Measurements from ENCODE around the gene SCIN.

Gene SCIN

DNA sequence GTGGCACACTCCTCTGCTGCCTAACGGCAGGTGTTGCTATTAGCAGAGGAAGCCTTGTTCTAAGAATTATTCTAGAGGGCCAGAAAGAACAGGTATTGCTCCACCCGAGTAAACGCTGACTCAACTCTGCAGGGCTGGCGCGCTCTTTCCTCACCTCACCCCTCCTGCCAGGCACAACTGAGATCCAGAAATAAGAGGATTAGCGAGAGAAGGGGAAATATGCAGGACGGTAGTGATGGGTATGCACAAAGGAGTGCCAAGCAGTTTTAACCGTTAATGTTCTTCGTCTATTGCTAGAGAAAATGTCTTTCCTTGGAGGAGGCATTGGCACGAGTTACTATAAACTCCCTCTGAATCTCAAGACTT lies 369 bp upstream of the SCIN start:
- Histone ChIP-seq H3K27ac (ENCODE audit: low read depth, low read length) (no peak overlapping the region), H3K36me3 (ENCODE audit: insufficient read depth, low read length) (no peaks in the 10 kb centered on the region), H3K9ac (ENCODE audit: low read length) (no peak overlapping the region), H3K9me3 (ENCODE audit: low read length) (no peaks in the 10 kb centered on the region), H3K4me3 (ENCODE audit: low read depth in 1 of 2, low read length in 2 of 2) (peak overlapping the region in 1 of 2 donors; percentile 66), H3K27me3 (ENCODE audit: control insufficient read depth in 1 of 2, insufficient read depth in 2 of 2, low read length in 2 of 2) (peaks cover 9% of the 10 kb centered on the region in 2 donors), H3K4me1 (ENCODE audit: insufficient read depth, low read length) (peaks cover 8% of the 10 kb centered on the region)

DNA sequence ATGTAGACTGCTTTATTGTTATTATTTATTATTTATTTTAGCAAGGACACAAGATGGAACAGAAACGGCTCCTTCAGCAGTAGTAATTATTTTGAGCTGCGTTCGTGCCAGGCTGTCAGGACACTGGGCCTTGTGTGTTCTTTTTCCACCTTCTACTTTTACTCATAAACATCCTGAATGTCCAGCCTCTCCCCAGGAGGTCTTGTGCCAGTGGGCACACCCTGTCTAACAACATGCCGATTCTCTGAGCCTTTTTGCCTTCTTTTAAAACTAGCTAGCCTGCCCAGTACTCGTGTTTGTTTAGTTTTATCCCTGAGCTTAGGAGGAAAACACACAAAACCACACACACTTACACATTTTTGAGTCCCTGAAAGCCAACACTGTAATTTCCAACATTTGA lies 1.2 kb downstream of the SCIN start:
- Histone ChIP-seq H3K4me1 (ENCODE audit: insufficient read depth, low read length) (peaks cover 8% of the 10 kb centered on the region), H3K9me3 (ENCODE audit: low read length) (no peaks in the 10 kb centered on the region), H3K36me3 (ENCODE audit: insufficient read depth, low read length) (no peaks in the 10 kb centered on the region), H3K27me3 (ENCODE audit: control insufficient read depth in 1 of 2, insufficient read depth in 2 of 2, low read length in 2 of 2) (peaks cover 9% of the 10 kb centered on the region in 2 donors), H3K4me3 (ENCODE audit: low read depth in 1 of 2, low read length in 2 of 2) (no peak overlapping the region), H3K9ac (ENCODE audit: low read length) (no peak overlapping the region), H3K27ac (ENCODE audit: low read depth, low read length) (no peak overlapping the region)

DNA sequence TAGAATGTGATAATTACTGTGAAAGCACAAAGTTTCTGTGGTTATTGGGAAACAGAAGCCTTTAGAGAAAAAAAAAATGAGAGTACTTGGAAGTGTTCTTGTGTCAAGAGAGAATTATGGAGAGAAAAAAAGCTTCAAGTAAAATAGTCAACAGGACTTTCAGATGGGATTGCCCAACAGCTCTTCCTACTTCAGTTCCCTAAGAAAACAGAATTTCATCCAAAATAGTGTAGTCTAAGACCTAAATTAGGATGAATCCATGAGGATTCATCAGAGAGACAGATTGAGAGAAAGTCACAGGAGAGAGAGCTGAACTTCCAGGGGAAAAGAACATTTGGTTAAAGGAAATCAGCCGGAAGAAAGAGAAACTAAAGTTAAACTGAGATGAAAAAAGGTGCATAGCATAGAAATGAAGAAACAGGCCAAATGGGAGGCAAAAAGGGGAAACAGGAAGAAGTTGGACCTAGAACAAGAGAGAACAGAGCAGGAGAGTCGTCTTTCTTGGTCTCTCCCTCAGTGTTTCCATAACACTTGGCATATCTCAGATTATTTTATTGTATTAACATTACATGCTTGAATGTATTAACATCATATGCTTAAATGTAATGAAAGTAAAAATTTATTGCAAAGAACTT lies 2.5 kb downstream of the SCIN start:
- Histone ChIP-seq H3K4me3 (ENCODE audit: low read depth in 1 of 2, low read length in 2 of 2) (no peak overlapping the region), H3K9me3 (ENCODE audit: low read length) (no peaks in the 10 kb centered on the region), H3K4me1 (ENCODE audit: insufficient read depth, low read length) (peaks cover 8% of the 10 kb centered on the region), H3K27ac (ENCODE audit: low read depth, low read length) (no peak overlapping the region), H3K36me3 (ENCODE audit: insufficient read depth, low read length) (no peaks in the 10 kb centered on the region), H3K9ac (ENCODE audit: low read length) (no peak overlapping the region), H3K27me3 (ENCODE audit: control insufficient read depth in 1 of 2, insufficient read depth in 2 of 2, low read length in 2 of 2) (peaks cover 9% of the 10 kb centered on the region in 2 donors)

DNA sequence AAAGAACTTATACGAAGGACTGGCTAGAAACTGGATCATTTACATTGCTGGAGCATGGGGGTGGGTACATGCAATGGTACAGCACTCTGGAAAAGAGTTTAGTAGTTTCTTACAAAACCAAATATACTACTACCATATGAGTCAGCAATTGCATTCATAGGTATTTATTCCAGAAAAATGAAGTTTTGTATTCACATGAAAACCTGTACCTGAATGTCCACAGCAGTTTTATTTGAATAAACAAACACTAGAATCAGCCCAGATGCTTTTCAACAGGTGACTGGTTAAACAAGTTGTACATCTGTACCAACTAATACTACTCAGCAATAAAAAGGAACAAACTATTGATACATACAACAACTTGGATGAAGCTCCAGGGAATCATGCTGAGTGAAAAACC lies 3.4 kb downstream of the SCIN start:
- Histone ChIP-seq H3K4me3 (ENCODE audit: low read depth in 1 of 2, low read length in 2 of 2) (no peak overlapping the region), H3K27me3 (ENCODE audit: control insufficient read depth in 1 of 2, insufficient read depth in 2 of 2, low read length in 2 of 2) (peaks cover 9% of the 10 kb centered on the region in 2 donors), H3K27ac (ENCODE audit: low read depth, low read length) (no peak overlapping the region), H3K9me3 (ENCODE audit: low read length) (no peaks in the 10 kb centered on the region), H3K4me1 (ENCODE audit: insufficient read depth, low read length) (peaks cover 8% of the 10 kb centered on the region), H3K36me3 (ENCODE audit: insufficient read depth, low read length) (no peaks in the 10 kb centered on the region), H3K9ac (ENCODE audit: low read length) (no peak overlapping the region)

DNA sequence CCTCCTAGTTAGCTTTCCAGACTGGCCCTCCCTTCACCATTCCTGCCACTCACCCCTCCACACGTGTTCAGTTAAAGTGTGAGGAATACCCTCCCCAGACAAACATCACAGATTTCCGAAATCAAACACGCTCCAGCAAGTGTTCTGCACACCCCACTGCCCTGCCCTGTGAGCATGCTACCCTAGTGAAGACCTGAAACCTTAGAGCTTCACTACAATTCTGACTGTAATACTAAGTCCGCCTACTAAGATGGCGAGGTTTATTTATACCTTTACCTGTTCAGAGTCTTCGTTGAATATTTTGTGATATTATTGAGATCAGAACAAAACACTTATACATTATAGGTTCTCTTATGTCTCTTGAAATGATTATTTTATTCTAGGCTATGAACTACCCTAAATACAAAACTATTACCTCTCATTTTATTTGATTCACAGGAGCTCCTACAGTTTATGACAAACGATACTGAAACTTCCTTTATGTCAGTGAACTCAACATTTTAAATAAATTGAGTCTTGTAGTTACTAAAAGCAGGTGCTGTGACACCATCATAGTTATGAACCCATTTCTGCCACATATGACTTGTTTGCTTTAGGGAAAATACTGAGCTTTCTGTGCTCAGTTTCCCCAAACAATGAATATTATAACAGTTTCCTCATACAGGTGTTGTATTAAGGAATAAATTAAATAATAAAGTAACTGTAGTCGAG lies 8.6 kb downstream of the SCIN start:
- Histone ChIP-seq H3K4me3 (ENCODE audit: low read depth in 1 of 2, low read length in 2 of 2) (no peak overlapping the region), H3K36me3 (ENCODE audit: insufficient read depth, low read length) (no peaks in the 10 kb centered on the region), H3K9me3 (ENCODE audit: low read length) (no peaks in the 10 kb centered on the region), H3K9ac (ENCODE audit: low read length) (no peak overlapping the region), H3K4me1 (ENCODE audit: insufficient read depth, low read length) (peaks cover 4% of the 10 kb centered on the region), H3K27me3 (ENCODE audit: control insufficient read depth in 1 of 2, insufficient read depth in 2 of 2, low read length in 2 of 2) (no peaks in the 10 kb centered on the region), H3K27ac (ENCODE audit: low read depth, low read length) (no peak overlapping the region)

DNA sequence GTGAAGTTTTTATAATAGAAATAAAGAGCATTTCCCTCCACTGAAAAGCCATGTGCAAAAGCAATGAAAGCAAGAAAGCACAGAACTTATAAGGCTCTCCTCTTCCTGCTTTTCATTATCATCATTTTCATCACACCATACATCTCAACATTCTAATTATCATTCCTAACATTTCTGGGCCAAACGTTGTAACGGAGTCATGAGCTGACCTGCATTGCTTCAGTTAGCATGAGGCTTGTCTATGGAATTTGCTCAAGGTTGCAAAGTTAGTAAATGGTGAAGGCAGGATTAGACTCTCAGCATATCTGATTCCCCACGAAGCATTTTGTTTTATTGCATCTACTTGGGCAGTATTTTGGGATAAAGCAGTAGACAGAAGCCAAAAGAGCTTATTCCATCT lies 11.4 kb downstream of the SCIN start:
- Histone ChIP-seq H3K4me3 (ENCODE audit: low read depth in 1 of 2, low read length in 2 of 2) (no peak overlapping the region), H3K27me3 (ENCODE audit: control insufficient read depth in 1 of 2, insufficient read depth in 2 of 2, low read length in 2 of 2) (no peaks in the 10 kb centered on the region), H3K9me3 (ENCODE audit: low read length) (no peaks in the 10 kb centered on the region), H3K4me1 (ENCODE audit: insufficient read depth, low read length) (peaks cover 4% of the 10 kb centered on the region), H3K9ac (ENCODE audit: low read length) (no peak overlapping the region), H3K27ac (ENCODE audit: low read depth, low read length) (no peak overlapping the region), H3K36me3 (ENCODE audit: insufficient read depth, low read length) (no peaks in the 10 kb centered on the region)

DNA sequence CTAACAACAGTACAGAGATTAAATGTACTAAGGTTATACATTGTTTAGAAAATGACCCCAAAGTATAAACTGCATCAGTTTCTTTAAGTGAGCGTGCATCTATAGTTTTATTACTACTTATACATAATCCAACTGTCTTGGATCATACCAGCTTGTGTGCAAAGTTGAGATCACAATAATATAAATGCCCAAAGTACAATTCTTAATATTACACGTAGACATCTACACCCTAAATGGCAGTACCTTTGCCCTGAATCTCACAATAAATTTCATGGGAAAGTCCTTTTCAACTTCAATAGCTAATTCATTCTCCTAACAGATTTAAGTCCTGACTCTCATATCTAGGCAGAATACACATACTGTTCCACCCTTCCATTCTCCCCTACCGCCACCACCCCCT lies 11.8 kb downstream of the SCIN start:
- no peaks in the 10 kb centered on the region for H3K27me3 ChIP-seq (ENCODE audit: control insufficient read depth in 1 of 2, insufficient read depth in 2 of 2, low read length in 2 of 2)
- H3K4me3 ChIP-seq (ENCODE audit: low read depth in 1 of 2, low read length in 2 of 2): no peak overlapping the region
- H3K9ac ChIP-seq (ENCODE audit: low read length): no peak overlapping the region
- H3K27ac ChIP-seq (ENCODE audit: low read depth, low read length): no peak overlapping the region
- H3K4me1 ChIP-seq (ENCODE audit: insufficient read depth, low read length): peaks cover 4% of the 10 kb centered on the region
- no peaks in the 10 kb centered on the region for H3K36me3 ChIP-seq (ENCODE audit: insufficient read depth, low read length)
- H3K9me3 ChIP-seq (ENCODE audit: low read length): no peaks in the 10 kb centered on the region

DNA sequence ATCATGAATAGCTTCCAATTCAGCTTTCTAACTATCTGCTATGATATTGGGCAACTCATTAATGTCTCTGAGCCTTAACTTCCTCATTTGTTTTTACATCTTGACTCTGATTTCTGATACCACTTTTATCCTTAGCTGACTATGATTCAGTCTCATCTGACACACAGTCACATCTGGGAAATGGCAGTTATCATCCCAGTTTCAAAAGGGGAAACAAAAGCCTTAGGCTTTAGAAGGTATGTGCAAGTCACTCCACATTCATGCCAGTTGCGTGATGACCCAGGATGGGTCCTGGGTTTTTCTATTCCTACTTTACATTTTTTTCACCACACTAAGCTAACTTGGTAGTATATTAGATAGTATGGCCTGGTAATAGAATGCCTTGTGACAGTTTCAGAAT lies 12.7 kb downstream of the SCIN start:
- Histone ChIP-seq H3K4me3 (ENCODE audit: low read depth in 1 of 2, low read length in 2 of 2) (no peak overlapping the region), H3K9ac (ENCODE audit: low read length) (no peak overlapping the region), H3K9me3 (ENCODE audit: low read length) (no peaks in the 10 kb centered on the region), H3K4me1 (ENCODE audit: insufficient read depth, low read length) (peaks cover 4% of the 10 kb centered on the region), H3K27ac (ENCODE audit: low read depth, low read length) (no peak overlapping the region), H3K27me3 (ENCODE audit: control insufficient read depth in 1 of 2, insufficient read depth in 2 of 2, low read length in 2 of 2) (no peaks in the 10 kb centered on the region), H3K36me3 (ENCODE audit: insufficient read depth, low read length) (no peaks in the 10 kb centered on the region)

DNA sequence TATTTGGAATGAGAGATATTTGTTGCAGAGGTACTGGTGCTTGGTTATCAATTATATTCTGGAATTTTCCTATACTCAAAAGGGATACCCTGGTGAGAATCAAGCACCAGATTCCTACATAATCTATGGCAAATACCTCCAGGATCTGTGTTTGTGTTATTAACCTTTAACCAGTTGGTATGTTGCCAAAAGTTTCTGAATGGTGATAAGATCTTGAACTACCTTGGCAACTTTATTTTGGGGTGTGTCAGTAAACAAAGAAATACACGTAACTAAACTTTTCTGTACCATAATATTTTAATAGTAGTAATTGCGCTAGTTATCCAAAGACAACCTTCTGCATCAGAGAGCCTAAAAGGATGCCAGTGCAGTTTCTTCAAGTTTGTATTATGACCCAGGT lies 13.4 kb downstream of the SCIN start:
- Histone ChIP-seq H3K4me1 (ENCODE audit: insufficient read depth, low read length) (peaks cover 4% of the 10 kb centered on the region), H3K4me3 (ENCODE audit: low read depth in 1 of 2, low read length in 2 of 2) (no peak overlapping the region), H3K36me3 (ENCODE audit: insufficient read depth, low read length) (no peaks in the 10 kb centered on the region), H3K27ac (ENCODE audit: low read depth, low read length) (no peak overlapping the region), H3K9me3 (ENCODE audit: low read length) (no peaks in the 10 kb centered on the region), H3K27me3 (ENCODE audit: control insufficient read depth in 1 of 2, insufficient read depth in 2 of 2, low read length in 2 of 2) (no peaks in the 10 kb centered on the region), H3K9ac (ENCODE audit: low read length) (no peak overlapping the region)

DNA sequence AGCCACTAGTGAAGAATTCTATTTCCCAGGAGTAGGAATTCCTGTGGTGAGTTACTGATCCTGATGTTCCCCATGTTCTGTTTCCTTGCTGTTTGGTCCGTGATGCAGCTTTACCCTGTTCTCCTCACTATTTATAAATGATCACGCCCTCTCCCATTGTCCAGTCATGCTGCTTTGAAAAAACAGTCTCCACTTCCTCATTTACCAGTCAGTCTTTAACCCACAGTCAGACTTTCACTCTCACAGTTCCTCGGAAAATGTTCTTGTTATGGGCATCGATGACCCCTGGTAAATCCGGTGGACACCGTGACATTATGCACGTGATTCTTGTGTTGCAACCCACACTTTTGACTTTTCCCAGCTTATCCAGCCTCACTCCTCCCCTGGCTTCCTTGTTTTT lies 14.4 kb downstream of the SCIN start:
- Histone ChIP-seq H3K9me3 (ENCODE audit: low read length) (no peaks in the 10 kb centered on the region), H3K4me3 (ENCODE audit: low read depth in 1 of 2, low read length in 2 of 2) (no peak overlapping the region), H3K9ac (ENCODE audit: low read length) (no peak overlapping the region), H3K27ac (ENCODE audit: low read depth, low read length) (no peak overlapping the region), H3K4me1 (ENCODE audit: insufficient read depth, low read length) (peaks cover 4% of the 10 kb centered on the region), H3K27me3 (ENCODE audit: control insufficient read depth in 1 of 2, insufficient read depth in 2 of 2, low read length in 2 of 2) (no peaks in the 10 kb centered on the region), H3K36me3 (ENCODE audit: insufficient read depth, low read length) (no peaks in the 10 kb centered on the region)

DNA sequence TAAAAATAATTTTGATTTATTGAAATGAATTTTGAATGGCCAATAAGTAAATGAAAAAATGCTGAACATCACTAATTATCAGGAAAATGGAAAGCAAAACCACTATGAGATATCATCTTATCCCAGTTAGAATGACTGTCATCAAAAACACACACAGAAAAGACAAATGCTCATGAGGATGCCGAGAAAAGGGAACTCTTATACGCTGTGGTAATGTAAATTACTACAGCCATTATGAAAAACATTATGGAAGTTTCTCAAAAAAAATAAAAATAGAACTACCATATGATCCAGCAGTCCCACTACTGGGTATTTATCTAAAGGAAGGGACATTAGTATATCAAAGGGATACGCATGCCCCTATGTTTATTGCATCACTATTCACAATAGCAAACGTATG lies 15.8 kb downstream of the SCIN start:
- H3K9ac ChIP-seq (ENCODE audit: low read length): no peak overlapping the region
- H3K4me1 ChIP-seq (ENCODE audit: insufficient read depth, low read length): peaks cover 4% of the 10 kb centered on the region
- no peak overlapping the region for H3K27ac ChIP-seq (ENCODE audit: low read depth, low read length)
- H3K36me3 ChIP-seq (ENCODE audit: insufficient read depth, low read length): no peaks in the 10 kb centered on the region
- H3K9me3 ChIP-seq (ENCODE audit: low read length): no peaks in the 10 kb centered on the region
- no peak overlapping the region for H3K4me3 ChIP-seq (ENCODE audit: low read depth in 1 of 2, low read length in 2 of 2)
- H3K27me3 ChIP-seq (ENCODE audit: control insufficient read depth in 1 of 2, insufficient read depth in 2 of 2, low read length in 2 of 2): no peaks in the 10 kb centered on the region
